ENCODE results near the gene C1orf87.

C1orf87 gene

GRCh38 chr1:59945790-59946189 lies 127.8 kb downstream of the C1orf87 start:
- DNase-seq: no peak

Measured in NCI-H524 (cell line).